ENCODE results near the gene SCGB3A2.

DNA sequence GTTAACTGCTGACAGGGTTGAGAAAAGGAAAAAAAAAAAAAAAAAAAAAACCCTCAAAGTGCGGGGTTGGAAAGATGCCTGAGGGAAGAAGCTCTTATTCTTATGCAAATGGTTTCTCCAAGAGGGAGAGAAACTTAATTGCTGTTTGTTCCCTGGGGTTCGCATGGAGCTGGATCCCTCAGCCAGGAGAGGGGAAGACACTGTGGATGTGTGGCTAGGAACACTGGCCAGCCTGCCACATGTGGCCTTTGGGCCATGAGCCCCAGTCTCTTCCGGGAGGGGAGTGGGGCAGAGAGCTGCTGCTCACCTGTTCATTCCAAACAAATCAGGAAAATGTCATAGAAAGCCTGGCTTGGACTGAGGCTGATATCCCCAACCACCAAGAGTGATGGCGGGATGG lies 9.4 kb upstream of the SCGB3A2 start:
- no peak for TF ChIP-seq POLR2AphosphoS5 (IDR thresholded peaks at IDR 0.05; ENCODE audit: low read depth, low read length)
- TF ChIP-seq, protein P1, sequence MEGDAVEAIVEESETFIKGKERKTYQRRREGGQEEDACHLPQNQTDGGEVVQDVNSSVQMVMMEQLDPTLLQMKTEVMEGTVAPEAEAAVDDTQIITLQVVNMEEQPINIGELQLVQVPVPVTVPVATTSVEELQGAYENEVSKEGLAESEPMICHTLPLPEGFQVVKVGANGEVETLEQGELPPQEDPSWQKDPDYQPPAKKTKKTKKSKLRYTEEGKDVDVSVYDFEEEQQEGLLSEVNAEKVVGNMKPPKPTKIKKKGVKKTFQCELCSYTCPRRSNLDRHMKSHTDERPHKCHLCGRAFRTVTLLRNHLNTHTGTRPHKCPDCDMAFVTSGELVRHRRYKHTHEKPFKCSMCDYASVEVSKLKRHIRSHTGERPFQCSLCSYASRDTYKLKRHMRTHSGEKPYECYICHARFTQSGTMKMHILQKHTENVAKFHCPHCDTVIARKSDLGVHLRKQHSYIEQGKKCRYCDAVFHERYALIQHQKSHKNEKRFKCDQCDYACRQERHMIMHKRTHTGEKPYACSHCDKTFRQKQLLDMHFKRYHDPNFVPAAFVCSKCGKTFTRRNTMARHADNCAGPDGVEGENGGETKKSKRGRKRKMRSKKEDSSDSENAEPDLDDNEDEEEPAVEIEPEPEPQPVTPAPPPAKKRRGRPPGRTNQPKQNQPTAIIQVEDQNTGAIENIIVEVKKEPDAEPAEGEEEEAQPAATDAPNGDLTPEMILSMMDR (IDR thresholded peaks at IDR 0.05): no peak
- no peak for TF ChIP-seq SIN3A (IDR thresholded peaks at IDR 0.05; ENCODE audit: borderline replicate concordance, insufficient read depth, low read depth, low read length)
